GM10266 (cell line): ENCODE results near the gene ANKRD44.

Experiments used
- DNase-seq: peaks from one replicate; pipeline ENCODE4 v3.0.0; 2012; ENCODE audit errors: extremely low spot score
- CTCF ChIP-seq: IDR thresholded peaks from 2 replicates; pipeline ENCODE4 v1.5.1; 2012; ENCODE audit warnings: mild to moderate bottlenecking, low read depth; ENCODE audit not compliant: control insufficient read depth, insufficient read depth; ENCODE audit errors: missing control alignments

Gene ANKRD44

GRCh38 chr2:196994764-196995163 lies 315.8 kb downstream of the ANKRD44 start:
- no peak for DNase-seq
- no peak for TF ChIP-seq CTCF

GRCh38 chr2:196993617-196994016 lies 317.0 kb downstream of the ANKRD44 start:
- no peak for DNase-seq
- TF ChIP-seq CTCF: no peak

- TF ChIP-seq CTCF: no peak
Observed at GRCh38 chr2:196992466-196992865, 318.1 kb downstream of the ANKRD44 start.

GRCh38 chr2:196990788-196991461 lies 319.7 kb downstream of the ANKRD44 start:
- no peak for DNase-seq
- no peak for TF ChIP-seq CTCF

More at GRCh38 chr2:196992466-196992865, 318.1 kb downstream of the ANKRD44 start:
- DNase-seq: no peak

- no peak for TF ChIP-seq CTCF
- no peak for DNase-seq
Observed at GRCh38 chr2:196990092-196990491, 320.5 kb downstream of the ANKRD44 start.

GRCh38 chr2:196989496-196989895 lies 321.1 kb downstream of the ANKRD44 start:
- DNase-seq: no peak
- TF ChIP-seq CTCF: no peak

GRCh38 chr2:196988639-196989038 lies 321.9 kb downstream of the ANKRD44 start:
- TF ChIP-seq CTCF: no peak
- DNase-seq: no peak
